Measurements from ENCODE around the gene PDE4B.

PDE4B gene

GRCh38 chr1:66300280-66300971, 507.7 kb downstream of the PDE4B start:
- H3K9me3 ChIP-seq (replicated peaks; ENCODE audit: low read length) = no peaks in the 10 kb centered on the region
- H3K4me3 ChIP-seq (ENCODE audit: low read length) = peak overlapping the region; percentile 66
- H3K4me2 ChIP-seq (ENCODE audit: low read length) = peak overlapping the region; percentile 85
- H3K9ac ChIP-seq (ENCODE audit: low read depth, low read length) = peak overlapping the region; percentile 84
- peaks cover 18% of the 10 kb centered on the region for H3K4me1 ChIP-seq (ENCODE audit: control insufficient read depth, insufficient read depth, low read length)
- no peaks in the 10 kb centered on the region for H3K36me3 ChIP-seq (ENCODE audit: insufficient read depth, low read length)
- H3K27me3 ChIP-seq (ENCODE audit: control insufficient read depth, insufficient read depth, low read length) = no peaks in the 10 kb centered on the region

- Histone ChIP-seq H3K4me1 (ENCODE audit: control insufficient read depth, insufficient read depth, low read length) (peaks cover 18% of the 10 kb centered on the region), H3K36me3 (ENCODE audit: insufficient read depth, low read length) (no peaks in the 10 kb centered on the region), H3K9me3 (replicated peaks; ENCODE audit: low read length) (no peaks in the 10 kb centered on the region), H3K4me2 (ENCODE audit: low read length) (peak overlapping the region; percentile 85), H3K9ac (ENCODE audit: low read depth, low read length) (peak overlapping the region; percentile 84), H3K4me3 (ENCODE audit: low read length) (peak overlapping the region; percentile 66), H3K27me3 (ENCODE audit: control insufficient read depth, insufficient read depth, low read length) (no peaks in the 10 kb centered on the region)
Measured at GRCh38 chr1:66300972-66301451, 508.3 kb downstream of the PDE4B start.

- peaks cover 18% of the 10 kb centered on the region for H3K4me1 ChIP-seq (ENCODE audit: control insufficient read depth, insufficient read depth, low read length)
- no peak overlapping the region for H3K4me2 ChIP-seq (ENCODE audit: low read length)
- no peaks in the 10 kb centered on the region for H3K9me3 ChIP-seq (replicated peaks; ENCODE audit: low read length)
- no peak overlapping the region for H3K9ac ChIP-seq (ENCODE audit: low read depth, low read length)
- no peaks in the 10 kb centered on the region for H3K27me3 ChIP-seq (ENCODE audit: control insufficient read depth, insufficient read depth, low read length)
- H3K36me3 ChIP-seq (ENCODE audit: insufficient read depth, low read length) = no peaks in the 10 kb centered on the region
- H3K4me3 ChIP-seq (ENCODE audit: low read length) = no peak overlapping the region
Measured at GRCh38 chr1:66302184-66302742, 509.6 kb downstream of the PDE4B start.

- Histone ChIP-seq H3K4me2 (ENCODE audit: low read length) (no peak overlapping the region), H3K36me3 (ENCODE audit: insufficient read depth, low read length) (no peaks in the 10 kb centered on the region), H3K9ac (ENCODE audit: low read depth, low read length) (no peak overlapping the region), H3K4me1 (ENCODE audit: control insufficient read depth, insufficient read depth, low read length) (peaks cover 18% of the 10 kb centered on the region), H3K27me3 (ENCODE audit: control insufficient read depth, insufficient read depth, low read length) (no peaks in the 10 kb centered on the region), H3K9me3 (replicated peaks; ENCODE audit: low read length) (no peaks in the 10 kb centered on the region), H3K4me3 (ENCODE audit: low read length) (no peak overlapping the region)
Measured at GRCh38 chr1:66302815-66303214, 510.1 kb downstream of the PDE4B start.

- Histone ChIP-seq H3K4me1 (ENCODE audit: control insufficient read depth, insufficient read depth, low read length) (peaks cover 18% of the 10 kb centered on the region), H3K4me3 (ENCODE audit: low read length) (no peak overlapping the region)
Measured at GRCh38 chr1:66303646-66304045, 511.0 kb downstream of the PDE4B start.

GRCh38 chr1:66304128-66304527, 511.4 kb downstream of the PDE4B start:
- Histone ChIP-seq H3K36me3 (ENCODE audit: insufficient read depth, low read length) (no peaks in the 10 kb centered on the region), H3K4me3 (ENCODE audit: low read length) (no peak overlapping the region), H3K9ac (ENCODE audit: low read depth, low read length) (no peak overlapping the region), H3K4me2 (ENCODE audit: low read length) (no peak overlapping the region), H3K9me3 (replicated peaks; ENCODE audit: low read length) (no peaks in the 10 kb centered on the region), H3K4me1 (ENCODE audit: control insufficient read depth, insufficient read depth, low read length) (peaks cover 18% of the 10 kb centered on the region), H3K27me3 (ENCODE audit: control insufficient read depth, insufficient read depth, low read length) (no peaks in the 10 kb centered on the region)

More at GRCh38 chr1:66303646-66304045, 511.0 kb downstream of the PDE4B start:
- no peaks in the 10 kb centered on the region for H3K27me3 ChIP-seq (ENCODE audit: control insufficient read depth, insufficient read depth, low read length)
- H3K4me2 ChIP-seq (ENCODE audit: low read length) = no peak overlapping the region
- H3K9ac ChIP-seq (ENCODE audit: low read depth, low read length) = no peak overlapping the region
- H3K36me3 ChIP-seq (ENCODE audit: insufficient read depth, low read length) = no peaks in the 10 kb centered on the region
- H3K9me3 ChIP-seq (replicated peaks; ENCODE audit: low read length) = no peaks in the 10 kb centered on the region

- H3K36me3 ChIP-seq (ENCODE audit: insufficient read depth, low read length) = no peaks in the 10 kb centered on the region
- peaks cover 9% of the 10 kb centered on the region for H3K4me1 ChIP-seq (ENCODE audit: control insufficient read depth, insufficient read depth, low read length)
- no peak overlapping the region for H3K4me3 ChIP-seq (ENCODE audit: low read length)
- no peaks in the 10 kb centered on the region for H3K9me3 ChIP-seq (replicated peaks; ENCODE audit: low read length)
- H3K9ac ChIP-seq (ENCODE audit: low read depth, low read length) = no peak overlapping the region
- H3K27me3 ChIP-seq (ENCODE audit: control insufficient read depth, insufficient read depth, low read length) = no peaks in the 10 kb centered on the region
- no peak overlapping the region for H3K4me2 ChIP-seq (ENCODE audit: low read length)
Measured at GRCh38 chr1:66305927-66306326, 513.2 kb downstream of the PDE4B start.

GRCh38 chr1:66309006-66309741, 516.5 kb downstream of the PDE4B start:
- no peaks in the 10 kb centered on the region for H3K36me3 ChIP-seq (ENCODE audit: insufficient read depth, low read length)
- H3K27me3 ChIP-seq (ENCODE audit: control insufficient read depth, insufficient read depth, low read length) = no peaks in the 10 kb centered on the region
- H3K4me3 ChIP-seq (ENCODE audit: low read length) = no peak overlapping the region
- no peaks in the 10 kb centered on the region for H3K4me1 ChIP-seq (ENCODE audit: control insufficient read depth, insufficient read depth, low read length)
- H3K9ac ChIP-seq (ENCODE audit: low read depth, low read length) = no peak overlapping the region
- no peak overlapping the region for H3K4me2 ChIP-seq (ENCODE audit: low read length)
- no peaks in the 10 kb centered on the region for H3K9me3 ChIP-seq (replicated peaks; ENCODE audit: low read length)

- no peaks in the 10 kb centered on the region for H3K9me3 ChIP-seq (replicated peaks; ENCODE audit: low read length)
- H3K27me3 ChIP-seq (ENCODE audit: control insufficient read depth, insufficient read depth, low read length) = no peaks in the 10 kb centered on the region
- H3K4me2 ChIP-seq (ENCODE audit: low read length) = no peak overlapping the region
- peaks cover 3% of the 10 kb centered on the region for H3K4me1 ChIP-seq (ENCODE audit: control insufficient read depth, insufficient read depth, low read length)
- H3K36me3 ChIP-seq (ENCODE audit: insufficient read depth, low read length) = no peaks in the 10 kb centered on the region
- H3K4me3 ChIP-seq (ENCODE audit: low read length) = no peak overlapping the region
- no peak overlapping the region for H3K9ac ChIP-seq (ENCODE audit: low read depth, low read length)
Measured at GRCh38 chr1:66311092-66311491, 518.4 kb downstream of the PDE4B start.

GRCh38 chr1:66311628-66312027, 518.9 kb downstream of the PDE4B start:
- peaks cover 3% of the 10 kb centered on the region for H3K4me1 ChIP-seq (ENCODE audit: control insufficient read depth, insufficient read depth, low read length)
- no peaks in the 10 kb centered on the region for H3K27me3 ChIP-seq (ENCODE audit: control insufficient read depth, insufficient read depth, low read length)
- no peaks in the 10 kb centered on the region for H3K36me3 ChIP-seq (ENCODE audit: insufficient read depth, low read length)
- no peaks in the 10 kb centered on the region for H3K9me3 ChIP-seq (replicated peaks; ENCODE audit: low read length)
- no peak overlapping the region for H3K9ac ChIP-seq (ENCODE audit: low read depth, low read length)
- H3K4me3 ChIP-seq (ENCODE audit: low read length) = no peak overlapping the region
- H3K4me2 ChIP-seq (ENCODE audit: low read length) = no peak overlapping the region

- no peak overlapping the region for H3K9ac ChIP-seq (ENCODE audit: low read depth, low read length)
Measured at GRCh38 chr1:66312271-66312990, 519.7 kb downstream of the PDE4B start.

More at GRCh38 chr1:66312271-66312990, 519.7 kb downstream of the PDE4B start:
- Histone ChIP-seq H3K9me3 (replicated peaks; ENCODE audit: low read length) (no peaks in the 10 kb centered on the region), H3K36me3 (ENCODE audit: insufficient read depth, low read length) (no peaks in the 10 kb centered on the region), H3K4me3 (ENCODE audit: low read length) (no peak overlapping the region), H3K27me3 (ENCODE audit: control insufficient read depth, insufficient read depth, low read length) (no peaks in the 10 kb centered on the region), H3K4me2 (ENCODE audit: low read length) (no peak overlapping the region), H3K4me1 (ENCODE audit: control insufficient read depth, insufficient read depth, low read length) (peaks cover 3% of the 10 kb centered on the region)
